ENCODE data around the gene PAX6.

Gene PAX6

DNA sequence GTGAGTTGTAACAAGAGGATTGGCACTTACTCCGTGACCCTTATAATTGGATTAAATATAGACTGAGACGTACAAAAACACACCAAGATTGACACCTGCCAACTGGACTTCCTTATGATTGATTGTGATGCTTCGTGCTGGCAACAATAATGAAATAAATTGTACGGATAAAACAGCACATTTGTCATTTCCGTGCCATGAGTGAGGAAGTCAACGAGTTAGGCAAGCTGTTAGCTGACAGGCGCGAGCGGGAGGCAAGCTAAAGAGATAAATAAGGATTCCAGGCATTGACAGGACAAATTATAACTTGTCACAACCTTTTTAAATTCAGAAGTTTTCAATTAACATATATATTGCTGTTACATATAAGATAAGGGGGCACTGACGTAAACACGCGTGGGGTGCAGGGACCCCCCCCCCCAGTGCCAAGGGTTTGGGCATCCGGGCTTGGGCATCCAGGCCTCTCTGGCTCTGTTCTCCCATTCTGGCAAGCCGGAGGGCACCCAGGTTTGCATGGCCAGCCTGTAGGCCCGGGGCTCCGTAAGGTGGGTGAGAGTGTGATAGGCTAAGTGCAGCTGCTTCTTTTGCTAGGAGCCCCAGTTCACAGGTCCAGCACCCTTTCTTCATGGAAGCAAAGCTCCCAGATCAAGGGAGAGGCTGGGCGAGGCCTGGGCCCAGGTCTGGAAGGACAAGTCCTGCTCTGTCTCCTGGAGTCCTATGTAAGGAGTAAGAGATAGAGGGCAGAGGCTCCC lies 11.2 kb upstream of the PAX6 start:
- no peak for DNase-seq

DNA sequence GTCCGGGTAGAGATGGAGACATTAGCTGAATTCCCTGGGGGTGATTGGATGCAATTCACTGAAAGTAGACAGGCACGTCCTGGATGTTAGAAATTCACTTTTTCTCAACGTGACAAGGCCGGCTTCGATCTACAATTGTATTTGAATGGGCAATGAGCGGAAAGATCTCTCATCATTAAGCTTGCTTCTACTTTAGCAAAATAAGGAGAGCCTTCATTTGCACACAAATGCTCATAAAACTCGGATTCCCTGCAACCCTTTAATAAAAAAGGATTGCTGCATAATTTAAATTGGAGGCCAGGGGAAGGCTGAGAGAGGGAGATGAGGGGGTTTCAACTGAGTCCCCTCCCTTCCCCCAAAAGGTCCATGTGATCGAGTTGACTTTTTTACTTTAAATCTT lies 10.6 kb upstream of the PAX6 start:
- no peak for DNase-seq

DNA sequence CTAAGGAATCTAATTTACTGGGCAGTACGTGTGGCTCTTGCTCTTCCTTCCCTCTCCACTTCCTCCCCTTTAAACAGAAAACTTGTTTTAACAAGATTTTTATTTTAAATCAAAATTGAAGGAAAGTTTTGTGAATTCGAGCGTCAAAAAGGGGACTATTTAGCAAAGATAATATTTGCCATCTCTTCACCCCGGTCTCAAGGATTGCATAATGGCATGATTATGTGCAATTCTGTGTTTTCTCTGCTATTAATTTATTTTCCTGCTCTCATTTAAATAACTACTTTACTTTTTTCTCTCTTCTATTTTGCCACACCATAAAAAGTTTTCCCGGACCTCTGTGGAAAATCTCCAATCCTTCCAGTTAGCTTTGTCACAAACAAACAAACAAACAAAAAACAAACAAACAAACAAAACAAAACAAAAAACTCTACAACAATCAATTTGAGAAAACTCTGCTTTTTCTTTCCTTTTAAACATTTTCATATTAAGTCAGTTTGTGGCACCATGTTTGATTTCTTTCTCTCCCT lies 10.2 kb upstream of the PAX6 start:
- no peak for DNase-seq

- DNase-seq, result no peak
Observed at GRCh38 chr11:31820438-31820818, 9.3 kb upstream of the PAX6 start.

GRCh38 chr11:31819621-31820437 lies 8.7 kb upstream of the PAX6 start:
- DNase-seq, result no peak

GRCh38 chr11:31818874-31819331 lies 7.8 kb upstream of the PAX6 start:
- DNase-seq, result no peak

DNA sequence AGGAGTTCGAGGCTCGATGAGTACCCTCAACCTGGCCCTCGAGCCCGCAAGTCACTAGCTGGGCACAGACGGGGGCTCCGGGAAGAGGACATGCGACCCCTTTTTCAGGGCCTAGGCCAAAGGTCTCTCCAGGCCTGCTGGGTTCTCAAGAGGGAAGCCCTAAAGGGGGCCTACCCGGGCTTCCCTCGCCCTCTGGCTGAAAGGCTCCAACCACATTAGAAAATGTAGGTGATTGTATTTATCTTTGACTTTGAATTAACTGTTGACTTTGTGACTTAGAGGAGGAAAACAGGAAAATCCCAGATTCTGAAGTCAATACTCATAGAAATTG lies 7.3 kb upstream of the PAX6 start:
- no peak for DNase-seq

DNA sequence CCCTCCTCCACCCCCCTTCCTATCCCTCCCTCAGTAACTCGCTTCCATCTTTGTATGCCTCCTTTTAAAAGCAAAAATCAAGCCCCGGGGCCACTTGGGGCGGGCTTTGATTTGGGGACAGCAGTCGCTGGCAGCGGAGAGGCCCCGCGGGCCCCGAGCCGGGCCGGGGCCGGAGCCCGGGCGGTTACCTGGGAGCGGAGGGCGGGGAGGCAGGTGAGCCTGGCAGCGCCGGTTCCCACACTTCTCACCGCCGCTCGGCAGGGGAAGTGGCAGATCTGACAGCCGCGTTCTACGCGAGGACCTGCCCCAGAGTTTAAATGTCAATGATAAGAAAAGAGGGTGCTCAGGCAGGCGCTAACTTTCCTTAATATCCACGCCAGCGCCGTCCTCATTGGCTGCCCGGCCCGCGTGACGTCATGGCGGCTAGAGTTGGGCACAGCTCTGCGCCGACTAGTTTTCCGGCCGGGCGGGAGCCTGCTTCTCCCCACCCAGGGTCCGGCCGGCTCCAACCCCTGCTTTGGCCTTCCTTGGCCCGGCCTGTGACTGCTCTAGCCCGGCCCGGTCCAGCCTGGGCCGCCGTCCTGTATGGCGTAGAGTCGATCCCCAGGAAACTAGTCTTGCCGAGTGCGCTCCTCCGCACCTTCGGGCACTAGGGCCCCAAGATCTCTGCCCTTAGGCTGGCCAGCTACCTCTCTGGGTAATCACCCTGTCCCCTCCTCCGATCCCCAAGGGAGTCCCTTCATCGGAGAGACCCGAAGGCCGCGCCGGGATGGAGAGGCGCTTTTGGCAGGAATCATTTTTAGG lies 6.7 kb upstream of the PAX6 start:
- DNase-seq, result no peak

- no peak for DNase-seq
Observed at GRCh38 chr11:31817054-31817620, 6.0 kb upstream of the PAX6 start.

DNA sequence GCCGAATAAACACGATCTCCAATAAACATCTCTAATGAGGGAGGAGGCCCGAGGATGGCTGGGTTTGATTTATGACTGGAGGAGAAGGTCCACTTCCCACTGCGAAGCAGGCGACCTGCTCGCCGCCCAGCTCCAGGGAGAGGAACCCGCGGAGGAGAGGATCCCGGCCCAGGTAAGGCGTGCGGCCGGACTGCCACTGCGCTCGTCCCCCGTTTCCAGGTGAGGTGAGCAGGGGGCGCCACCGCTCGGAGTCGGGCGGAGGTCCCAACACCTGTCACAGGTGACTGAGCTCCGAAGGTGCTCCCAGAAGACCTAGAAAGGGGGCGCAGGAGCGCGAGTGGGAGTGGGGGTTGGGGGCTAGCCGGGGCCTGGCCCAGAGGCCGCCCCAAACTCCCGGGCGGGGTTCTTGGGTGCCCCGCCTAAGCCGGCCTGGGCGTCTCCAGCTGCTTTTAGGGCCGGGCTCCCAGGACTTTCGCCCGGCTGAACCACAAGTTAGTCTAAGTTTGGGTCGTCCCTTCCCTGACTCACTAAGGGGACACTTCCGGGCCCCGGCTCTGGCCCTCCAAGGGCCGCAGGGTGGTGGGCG lies 5.4 kb upstream of the PAX6 start:
- DNase-seq, result no peak

DNA sequence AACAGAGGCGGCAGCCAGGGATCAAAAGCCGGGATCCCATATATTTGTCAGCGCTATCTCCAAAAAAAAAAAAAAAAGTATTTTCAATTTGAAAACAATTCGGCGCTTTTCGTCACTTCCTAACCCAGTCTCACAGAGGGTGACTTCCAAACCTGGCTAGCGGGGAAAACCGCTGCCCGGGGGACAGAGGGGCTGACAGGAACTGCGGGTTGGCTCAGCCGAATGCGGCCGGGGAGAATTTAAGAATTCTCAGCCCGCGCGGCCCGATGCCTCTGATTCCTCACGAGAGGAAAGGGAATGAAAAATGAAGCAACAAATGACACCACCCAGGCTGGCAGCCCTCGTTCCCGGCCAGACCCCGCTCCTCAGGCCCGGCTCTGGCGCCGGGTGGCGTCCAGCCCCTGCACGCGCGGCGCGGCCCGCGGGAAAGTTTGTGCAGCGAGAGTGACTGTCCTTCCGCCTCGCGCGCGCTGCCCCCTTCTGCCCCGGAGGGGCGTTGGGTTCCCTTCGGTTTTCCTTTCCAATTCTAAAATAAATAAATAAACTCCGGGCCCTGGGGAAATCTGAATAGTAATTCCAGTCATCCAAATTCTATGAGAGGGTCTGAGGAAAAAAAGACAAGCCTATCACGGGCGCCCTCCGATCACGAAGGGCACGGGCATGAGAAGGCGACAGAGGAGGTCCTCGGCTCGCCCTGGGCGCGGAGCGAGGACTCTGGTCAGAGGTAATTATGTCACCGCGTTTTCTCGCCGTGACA lies 4.8 kb upstream of the PAX6 start:
- no peak for DNase-seq

DNA sequence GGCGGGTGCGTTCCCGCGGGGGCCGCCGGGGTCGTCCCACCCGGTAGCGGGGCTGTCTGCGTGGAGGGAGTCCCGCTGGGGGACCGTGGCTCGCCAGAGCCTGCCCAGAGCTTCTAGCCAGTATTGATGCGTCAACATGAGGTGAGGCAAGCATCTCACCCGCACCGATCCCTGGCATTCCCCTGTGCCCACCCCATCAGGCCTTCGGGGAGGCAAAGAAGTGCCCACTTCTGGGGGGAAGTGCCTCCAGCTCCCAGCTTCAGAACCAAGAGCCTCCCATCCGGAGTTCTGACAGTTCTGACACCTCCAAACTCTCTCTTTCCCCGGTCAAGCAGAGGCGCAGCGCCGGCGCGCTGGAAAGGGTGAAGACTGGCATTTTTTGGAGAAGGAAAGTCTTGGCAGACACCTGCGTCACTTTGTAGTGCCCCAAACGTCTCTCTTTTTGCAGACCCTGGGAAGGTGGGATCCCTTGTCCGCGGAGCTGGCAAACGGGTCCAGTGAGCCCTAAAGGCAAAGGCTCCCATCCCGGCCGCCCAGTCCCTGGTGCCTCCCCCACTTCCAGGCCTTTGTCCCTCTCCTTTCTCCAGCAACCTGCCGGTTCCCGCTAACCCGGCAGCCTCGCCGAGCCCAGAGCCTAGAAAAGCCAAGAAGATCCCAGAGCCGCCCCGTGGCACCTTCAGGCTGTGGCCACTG lies 3.2 kb upstream of the PAX6 start:
- no peak for DNase-seq

- DNase-seq, result no peak
Observed at GRCh38 chr11:31813391-31814175, 2.5 kb upstream of the PAX6 start.

GRCh38 chr11:31812383-31813381 lies 1.6 kb upstream of the PAX6 start:
- DNase-seq, result no peak

DNA sequence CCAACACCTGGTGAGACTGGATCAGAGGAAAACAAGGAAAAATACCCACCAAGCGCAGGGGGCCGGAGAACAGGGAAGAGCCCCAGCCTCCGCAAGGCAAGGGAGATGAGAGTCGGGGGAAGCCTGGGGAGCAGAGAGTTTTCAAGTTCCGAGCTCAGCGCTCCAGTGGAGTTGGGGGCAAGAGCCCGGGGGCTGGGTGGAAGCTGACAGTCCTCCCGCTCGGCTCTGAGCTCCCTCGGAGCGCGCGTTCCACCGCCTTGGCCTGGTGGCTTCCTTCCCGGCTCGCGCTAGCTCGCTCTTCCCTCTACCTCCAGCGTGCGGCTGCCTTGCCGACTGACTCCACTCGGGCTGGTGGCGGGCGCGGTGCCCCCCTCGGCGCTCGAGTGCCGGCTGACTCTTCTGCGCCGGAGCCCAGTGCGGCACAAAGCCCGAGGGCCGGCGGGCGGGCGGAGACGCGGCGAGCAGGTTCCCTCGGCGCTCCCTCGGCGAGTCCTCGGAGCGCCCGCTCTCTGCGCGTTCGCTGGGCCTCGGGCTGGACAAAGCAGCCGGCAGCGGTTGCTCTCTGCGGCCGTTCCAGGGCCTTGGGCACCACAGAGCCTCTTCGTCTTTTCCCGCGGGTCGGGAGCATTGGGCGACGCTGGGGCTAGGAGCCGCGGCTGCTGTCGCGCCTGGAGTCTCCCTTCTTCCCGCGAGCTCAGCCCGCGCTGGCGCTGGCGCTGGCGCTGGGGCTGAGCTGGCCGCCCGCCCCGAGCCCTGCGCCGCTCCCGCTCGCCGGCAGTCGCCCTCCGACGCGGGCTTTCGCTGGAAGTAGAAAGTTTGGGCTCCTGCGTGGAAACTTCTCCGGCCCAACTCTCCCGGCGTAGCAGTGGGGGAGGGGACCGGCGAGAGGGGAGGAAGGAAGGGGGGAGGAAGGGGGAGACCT lies 1.0 kb downstream of the PAX6 start:
- DNase-seq, result peak; percentile 22

GRCh38 chr11:31809541-31809856 lies 1.6 kb downstream of the PAX6 start:
- DNase-seq, result no peak

GRCh38 chr11:31808721-31809540 lies 2.2 kb downstream of the PAX6 start:
- DNase-seq, result no peak
